CD4-positive, alpha-beta T cell treated with Interferon alpha-2 for 1 hour (primary cell): ENCODE data around the gene SPARC.

Experiments
- DNase-seq, 2 donors: peaks; one replicate each; pipeline ENCODE4 v3.0.0-alpha.2; 2020 to 2022

SPARC gene

DNA sequence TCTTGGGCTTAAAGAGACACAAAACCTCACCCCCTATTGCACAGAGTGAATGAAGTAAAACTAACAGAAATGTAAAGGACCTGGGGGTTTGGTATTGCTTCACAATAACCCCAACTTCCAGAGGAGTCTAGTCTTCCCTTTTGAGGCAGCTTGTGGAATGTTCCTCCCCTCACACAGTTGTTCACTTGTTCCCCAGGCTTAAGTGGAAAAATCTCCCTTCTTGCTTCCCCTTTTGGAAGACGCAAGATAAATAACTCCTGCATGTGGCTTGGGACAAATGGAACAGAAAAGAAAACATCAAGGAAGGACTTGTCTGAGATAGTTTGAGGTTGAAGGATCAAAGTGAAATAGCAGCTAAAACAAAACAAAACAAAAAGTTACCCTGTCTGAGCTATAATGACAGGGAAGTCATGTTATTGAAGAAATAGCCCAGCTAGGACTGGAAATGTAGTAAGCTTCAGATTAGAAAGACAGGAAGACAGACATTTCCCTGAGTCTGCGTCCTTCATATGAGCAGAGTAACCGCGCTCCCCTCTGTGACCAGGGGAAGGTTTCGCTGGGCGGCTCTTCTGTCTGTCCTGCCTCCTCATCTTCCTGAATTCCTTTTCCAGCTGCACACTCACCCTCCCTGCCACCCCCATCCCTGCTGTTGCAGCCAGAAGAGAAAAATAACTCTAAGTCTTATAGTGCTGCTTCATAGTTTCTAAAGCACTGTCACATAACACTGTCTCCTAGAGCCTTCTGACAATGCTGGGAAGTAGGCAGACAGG, 8.8 kb downstream of the SPARC start:
- no peak for DNase-seq

- no peak for DNase-seq
These were observed 10.0 kb downstream of the SPARC start for GRCh38 chr5:151676719-151677118.

DNA sequence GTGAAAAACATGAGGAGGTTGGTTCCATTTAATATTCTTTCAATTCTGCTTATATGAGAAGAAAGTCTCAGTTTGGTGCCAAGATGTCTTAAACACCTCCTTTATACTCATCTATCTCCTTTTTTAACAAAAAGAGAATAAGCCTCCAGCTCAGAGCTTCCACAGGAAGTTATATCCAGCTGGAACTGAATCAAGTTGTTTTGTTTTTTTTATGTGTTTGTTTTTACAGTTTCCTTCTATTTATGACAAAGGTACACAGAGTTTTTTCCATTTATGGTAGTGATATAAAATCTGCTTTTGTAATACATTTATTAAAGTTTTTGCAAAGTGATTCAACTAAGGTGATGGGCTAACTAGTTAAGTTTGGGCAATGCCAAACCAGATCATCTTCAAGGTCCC, 10.4 kb downstream of the SPARC start:
- DNase-seq = no peak

DNA sequence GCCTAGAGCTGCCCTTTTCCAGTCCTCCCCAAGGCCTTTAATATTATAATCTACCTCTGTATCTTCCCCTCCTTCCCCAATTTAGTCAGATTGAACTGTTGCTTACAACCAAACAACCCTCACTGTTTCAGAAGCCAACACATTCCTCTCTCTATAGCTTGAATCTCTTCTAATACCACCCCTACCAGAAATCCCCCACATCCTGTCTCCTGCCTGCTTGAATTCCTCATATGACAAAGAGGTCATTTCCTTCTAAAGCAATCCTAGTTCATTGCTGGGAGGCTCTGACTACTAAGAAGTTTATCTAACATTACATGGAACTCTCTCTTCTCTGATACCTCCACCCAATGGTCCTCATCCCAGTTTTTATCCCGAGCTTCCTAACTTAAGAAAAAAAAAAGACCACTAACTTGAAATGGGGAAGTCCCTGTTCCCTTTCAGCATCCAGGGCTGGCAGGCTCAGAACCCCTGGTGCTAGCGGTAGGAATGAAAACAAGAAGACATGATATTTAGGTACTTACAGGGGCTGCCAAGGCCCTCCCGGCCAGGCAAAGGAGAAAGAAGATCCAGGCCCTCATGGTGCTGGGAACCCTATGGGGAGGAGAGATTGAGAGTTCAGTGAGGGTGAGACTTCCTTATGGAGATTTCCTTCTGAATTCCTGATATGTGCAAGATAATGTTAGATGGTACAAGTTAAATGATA, 11.0 kb downstream of the SPARC start:
- DNase-seq = no peak

- DNase-seq = no peak
These were observed 11.8 kb downstream of the SPARC start for GRCh38 chr5:151674626-151675610.

DNA sequence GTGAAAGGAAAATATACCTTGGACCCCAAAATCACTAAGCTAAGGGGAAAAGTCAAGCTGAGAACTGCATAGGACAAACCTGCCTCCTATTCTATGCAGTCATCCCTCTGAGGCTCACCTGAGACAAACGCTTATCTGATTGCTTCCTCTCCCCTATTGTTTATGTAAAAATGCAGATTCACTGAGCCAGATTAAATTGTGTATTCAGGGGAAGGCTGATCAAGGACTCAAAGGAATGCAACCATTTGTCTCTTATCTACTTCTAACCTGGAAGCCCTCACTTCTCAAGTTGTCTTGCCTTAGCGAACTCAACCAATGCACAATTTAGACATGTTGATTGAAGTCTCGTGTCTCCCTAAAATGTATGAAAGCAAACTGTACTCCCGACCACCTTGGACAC, 13.3 kb downstream of the SPARC start:
- DNase-seq = no peak

GRCh38 chr5:151672516-151672915, 14.2 kb downstream of the SPARC start:
- DNase-seq = no peak

DNA sequence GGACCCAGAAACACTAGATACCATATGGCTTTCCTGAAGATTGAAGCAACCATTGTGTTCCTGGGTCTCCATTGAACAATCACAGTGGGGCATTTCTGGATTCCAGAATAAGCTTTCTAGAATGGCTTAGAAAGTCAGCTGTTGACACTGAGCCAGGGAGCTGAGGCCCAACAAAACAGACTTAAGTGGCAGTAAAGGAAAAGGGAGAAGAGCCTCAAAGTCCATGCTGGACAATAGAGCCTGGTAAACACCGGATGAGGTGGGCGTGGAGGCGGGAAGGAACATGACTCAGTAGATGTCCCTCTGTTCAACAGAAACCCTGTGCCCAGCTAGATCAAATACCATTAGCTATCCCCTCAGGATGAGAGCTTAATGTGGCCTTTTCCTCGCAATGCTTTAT, 14.8 kb downstream of the SPARC start:
- no peak for DNase-seq

DNA sequence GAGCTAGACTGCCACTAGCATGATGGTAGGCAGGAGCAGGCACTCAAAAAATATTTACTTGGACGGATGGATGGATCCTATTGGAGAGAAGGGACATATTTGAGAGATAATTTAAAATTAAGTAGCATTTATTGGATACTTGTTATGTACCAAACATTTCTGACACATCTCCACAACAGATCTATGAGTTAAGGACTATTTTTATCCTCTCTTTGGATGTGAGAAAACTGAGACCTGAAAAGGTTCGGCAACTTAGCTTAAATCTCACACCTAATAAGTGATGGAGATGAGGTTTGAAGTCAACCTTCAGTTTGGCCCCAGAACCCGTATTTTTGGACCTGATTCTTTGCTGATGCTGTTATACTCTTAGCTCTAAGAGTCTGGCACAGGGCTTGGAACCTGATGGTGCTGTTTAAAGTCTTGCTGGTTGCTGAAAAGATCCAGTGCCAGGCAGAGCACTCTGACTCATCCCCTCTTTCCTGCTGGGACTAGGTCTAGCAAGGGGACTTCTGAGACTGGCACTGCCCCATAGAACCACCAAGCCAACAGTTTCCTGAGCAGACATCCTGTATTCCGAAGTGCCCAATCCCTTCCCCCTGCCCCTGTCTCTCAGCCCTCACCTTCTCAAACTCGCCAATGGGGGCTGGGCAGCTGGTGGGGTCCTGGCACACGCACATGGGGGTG, 15.6 kb downstream of the SPARC start:
- DNase-seq = no peak

GRCh38 chr5:151670083-151670686, 16.5 kb downstream of the SPARC start:
- DNase-seq = no peak

DNA sequence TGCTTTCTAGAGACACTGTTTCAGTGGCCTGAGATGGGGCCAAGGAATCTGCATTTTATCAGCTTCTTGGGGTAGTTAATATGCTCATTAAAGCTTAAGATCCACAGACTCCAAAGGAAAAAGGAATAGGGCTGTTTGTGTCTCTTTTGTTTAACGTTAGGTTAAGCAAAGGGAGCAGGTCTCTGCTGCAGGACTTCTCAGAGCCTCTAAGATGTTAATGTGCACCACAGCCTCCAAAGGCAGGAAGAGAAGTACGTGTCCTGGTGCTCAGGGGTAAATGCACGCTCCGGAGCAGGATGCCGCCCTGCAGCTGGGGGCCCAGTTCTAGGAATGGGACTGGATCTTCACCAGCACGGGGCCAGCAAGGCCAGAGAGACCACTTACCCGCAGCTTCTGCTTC, 19.6 kb downstream of the SPARC start:
- no peak for DNase-seq

DNA sequence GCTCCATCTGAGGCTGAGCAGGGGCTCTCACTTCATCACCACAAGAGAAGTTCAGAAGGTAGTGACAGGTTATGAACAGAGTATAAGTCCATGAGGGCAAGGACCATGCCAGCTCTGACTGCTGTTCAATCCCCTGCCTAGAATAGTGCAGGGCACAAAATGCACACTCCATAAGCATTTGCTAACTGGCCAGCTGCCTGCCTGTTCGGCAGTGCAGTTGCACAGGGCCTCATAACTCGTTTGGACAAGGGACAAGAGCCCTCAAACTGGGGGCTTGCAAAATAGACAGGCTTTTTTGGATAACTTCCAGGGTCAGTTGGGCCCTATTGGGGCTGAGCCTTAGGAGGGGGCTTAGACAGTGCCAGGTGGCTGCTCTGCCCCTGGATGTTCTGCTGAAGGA, 21.1 kb downstream of the SPARC start:
- DNase-seq = no peak

GRCh38 chr5:151664694-151665585, 21.8 kb downstream of the SPARC start:
- no peak for DNase-seq

DNA sequence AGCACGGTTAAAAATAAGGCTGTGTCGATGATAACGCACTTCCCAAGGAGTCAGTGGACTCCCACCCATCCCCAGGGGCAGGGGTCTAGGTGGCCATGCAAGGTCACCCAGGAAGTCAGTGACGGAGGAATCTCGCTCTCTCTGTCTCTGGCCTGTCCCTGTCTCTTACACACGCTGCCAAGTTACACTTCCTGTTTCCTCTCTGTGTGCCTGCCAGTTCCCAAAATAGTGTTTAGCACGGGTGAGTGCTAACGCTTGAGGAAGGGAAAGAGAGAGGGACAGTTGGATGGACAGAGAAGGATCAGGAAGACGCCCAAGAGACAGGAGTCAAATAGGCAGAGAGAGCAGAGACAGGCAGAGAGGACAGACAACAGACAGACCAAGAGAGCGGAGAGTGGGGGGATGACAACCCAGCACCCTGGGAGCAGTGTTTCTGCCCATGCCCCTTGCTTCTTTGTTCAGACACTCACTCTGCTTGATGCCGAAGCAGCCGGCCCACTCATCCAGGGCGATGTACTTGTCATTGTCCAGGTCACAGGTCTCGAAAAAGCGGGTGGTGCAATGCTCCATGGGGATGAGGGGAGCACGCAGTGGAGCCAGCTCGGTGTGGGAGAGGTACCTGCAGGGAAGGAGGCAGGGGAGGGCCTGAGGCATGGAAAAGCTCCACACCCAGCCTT, 23.0 kb downstream of the SPARC start:
- peak in 1 of 2 donors; percentile 18 for DNase-seq

DNA sequence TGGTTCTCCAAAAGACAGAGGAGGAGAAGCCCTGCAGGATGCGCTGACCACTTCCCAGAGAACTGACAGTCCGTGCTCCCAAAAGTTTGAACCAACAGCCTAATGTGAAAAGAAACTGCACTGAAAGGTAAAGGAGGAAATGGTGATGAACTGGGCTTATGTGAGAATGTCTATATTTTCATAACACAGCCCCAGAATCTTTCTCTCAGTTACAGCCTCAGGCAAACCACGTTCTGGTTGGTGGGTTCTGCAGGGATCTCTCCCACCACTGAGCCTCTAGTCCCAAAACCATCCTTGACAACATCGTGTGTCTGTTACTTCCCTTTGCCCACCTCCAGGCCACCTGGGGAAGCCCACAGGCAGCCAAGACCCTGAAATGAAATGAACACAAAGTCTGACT, 23.9 kb downstream of the SPARC start:
- DNase-seq = no peak

- no peak for DNase-seq
These were observed 24.6 kb downstream of the SPARC start for GRCh38 chr5:151661968-151662732.

DNA sequence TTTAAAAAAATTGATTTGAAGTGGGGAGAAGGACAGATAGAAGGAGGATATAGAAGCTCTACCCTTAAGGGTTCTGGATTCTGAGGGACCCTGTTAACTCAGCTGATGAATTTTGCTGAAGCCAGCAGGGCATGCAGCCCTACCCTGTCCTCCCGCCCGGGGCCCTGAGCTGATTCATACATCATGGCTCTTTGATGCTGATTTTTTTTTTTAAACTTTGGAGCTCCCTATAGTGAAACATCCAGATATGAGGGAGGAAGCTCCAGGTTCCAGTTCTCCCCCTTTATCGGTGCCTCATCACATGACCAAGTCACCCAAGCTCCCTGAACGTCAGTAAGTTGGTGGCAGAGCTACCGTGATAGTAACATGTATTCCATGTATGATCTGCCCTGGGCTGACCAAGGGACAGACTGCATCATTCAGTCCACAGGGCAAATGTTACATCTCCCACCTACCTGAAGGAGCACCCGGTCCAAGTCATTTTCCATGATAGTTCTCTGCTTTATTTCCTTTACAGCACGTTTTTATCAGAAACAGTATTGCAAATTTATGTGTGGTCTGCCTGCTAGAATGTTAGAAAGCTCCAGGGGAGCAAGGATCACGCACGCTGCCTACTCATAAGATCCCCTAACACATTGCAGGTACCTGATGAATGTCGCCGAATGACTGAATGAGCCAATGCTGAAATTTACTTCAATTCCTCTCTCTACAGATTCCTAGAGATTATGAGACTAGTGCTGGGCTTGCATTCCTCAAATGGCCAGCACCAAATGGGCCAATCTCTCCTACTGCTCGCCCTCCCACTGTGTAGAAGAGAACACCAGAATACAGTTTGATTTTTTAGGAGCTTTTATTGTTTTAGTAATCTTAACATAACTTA, 25.9 kb downstream of the SPARC start:
- no peak for DNase-seq

DNA sequence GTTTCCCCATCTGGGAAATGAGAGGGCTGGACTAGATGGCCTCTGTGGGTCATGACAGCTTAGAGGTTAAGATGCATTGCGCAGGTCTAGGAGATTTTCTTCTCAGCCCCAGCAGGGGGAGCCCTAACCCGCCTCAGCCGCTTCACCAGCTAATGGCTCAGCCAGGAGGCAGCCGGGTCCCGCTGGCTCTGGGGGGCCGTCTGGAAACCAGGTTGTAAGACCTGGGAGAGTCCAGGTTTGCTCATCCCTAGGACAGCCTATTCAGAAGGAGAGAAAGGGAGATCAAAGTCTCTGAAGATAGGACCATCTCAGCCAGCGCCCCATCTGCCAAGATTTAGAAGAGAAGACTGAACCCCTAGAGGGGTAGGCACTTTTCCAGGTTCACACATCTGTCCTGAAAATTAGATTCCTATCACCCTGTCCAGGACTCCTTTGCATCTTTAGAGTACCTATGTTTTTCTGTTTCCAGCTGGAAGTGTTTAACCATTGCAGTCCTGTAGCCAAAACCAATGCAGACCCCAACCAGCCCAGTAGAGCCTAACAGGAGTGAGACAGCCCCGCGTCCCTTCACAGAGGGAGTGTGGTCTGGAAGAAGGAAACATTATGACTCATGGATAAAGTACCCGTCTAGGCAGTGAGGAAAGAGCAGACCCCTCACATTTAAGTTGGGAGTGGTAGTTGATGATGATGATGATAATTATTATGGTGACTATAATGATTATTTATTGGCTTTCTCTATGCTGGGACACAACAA, 27.5 kb downstream of the SPARC start:
- peak; percentile 75 to 80 for DNase-seq
